ENCODE results near the gene ZNF292. TPM values are rescaled to one million over a fixed set of nuclear protein-coding genes. Genes with fewer than 3 reads are reported as not detected.
"Not testable (repeated sequence)": the region's sequence is repeated elsewhere in the genome, so short reads cannot be mapped to it uniquely, and the experiment has no call there.

ZNF292 gene
- total and polyA plus RNA-seq, 4 donors, result 4.6 to 116 (median 16.5) TPM

DNA sequence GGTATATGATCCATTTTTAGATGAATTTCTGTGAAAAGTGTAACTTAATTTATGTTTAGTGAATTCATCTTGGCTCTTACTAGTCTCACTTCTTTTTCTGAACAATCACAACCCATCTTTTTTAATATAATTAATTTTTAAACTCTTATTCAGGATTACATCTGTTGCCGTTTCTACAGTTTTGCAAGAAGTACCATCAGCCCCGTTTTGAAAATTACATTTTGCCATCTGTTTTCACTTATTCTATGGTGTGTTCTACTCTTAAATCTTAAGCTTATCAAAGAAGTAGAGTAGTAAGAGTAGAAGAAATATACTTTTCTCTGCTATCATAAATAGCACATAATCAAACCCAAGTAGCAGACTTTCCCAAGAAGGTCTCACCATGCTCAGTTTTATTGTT is 70.1 kb downstream of the ZNF292 start:
- Histone ChIP-seq H3K9ac (ENCODE audit: insufficient read depth in 1 of 2, low read length in 2 of 2) (no peak overlapping the region), H3K4me3 (no peak overlapping the region), H3K36me3 (ENCODE audit: control insufficient read depth in 4 of 4, insufficient read depth in 4 of 4, low read length in 4 of 4) (peaks cover 2 to 43% (median 21%) of the 10 kb centered on the region in 4 donors), H3K27ac (ENCODE audit: low read depth in 1 of 2, low read length in 1 of 2) (no peak overlapping the region), H3K27me3 (ENCODE audit: control insufficient read depth in 3 of 3, insufficient read depth in 3 of 3, low read length in 2 of 3) (no peaks in the 10 kb centered on the region), H3K9me3 (ENCODE audit: control insufficient read depth in 4 of 4, insufficient read depth in 3 of 4, low read length in 3 of 4) (no peaks in the 10 kb centered on the region), H3K4me1 (ENCODE audit: control insufficient read depth in 5 of 5, insufficient read depth in 5 of 5, low read length in 5 of 5) (no peaks in the 10 kb centered on the region)
- TF ChIP-seq, protein P1, sequence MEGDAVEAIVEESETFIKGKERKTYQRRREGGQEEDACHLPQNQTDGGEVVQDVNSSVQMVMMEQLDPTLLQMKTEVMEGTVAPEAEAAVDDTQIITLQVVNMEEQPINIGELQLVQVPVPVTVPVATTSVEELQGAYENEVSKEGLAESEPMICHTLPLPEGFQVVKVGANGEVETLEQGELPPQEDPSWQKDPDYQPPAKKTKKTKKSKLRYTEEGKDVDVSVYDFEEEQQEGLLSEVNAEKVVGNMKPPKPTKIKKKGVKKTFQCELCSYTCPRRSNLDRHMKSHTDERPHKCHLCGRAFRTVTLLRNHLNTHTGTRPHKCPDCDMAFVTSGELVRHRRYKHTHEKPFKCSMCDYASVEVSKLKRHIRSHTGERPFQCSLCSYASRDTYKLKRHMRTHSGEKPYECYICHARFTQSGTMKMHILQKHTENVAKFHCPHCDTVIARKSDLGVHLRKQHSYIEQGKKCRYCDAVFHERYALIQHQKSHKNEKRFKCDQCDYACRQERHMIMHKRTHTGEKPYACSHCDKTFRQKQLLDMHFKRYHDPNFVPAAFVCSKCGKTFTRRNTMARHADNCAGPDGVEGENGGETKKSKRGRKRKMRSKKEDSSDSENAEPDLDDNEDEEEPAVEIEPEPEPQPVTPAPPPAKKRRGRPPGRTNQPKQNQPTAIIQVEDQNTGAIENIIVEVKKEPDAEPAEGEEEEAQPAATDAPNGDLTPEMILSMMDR (IDR thresholded peaks at IDR 0.05; ENCODE audit: control extremely low read depth, extremely low read depth), result no peak
- DNase-seq (no peak), ATAC-seq (ENCODE audit: insufficient read depth, low FRiP score) (no peak)
- 68 to 87% methylated on average over 2 of the region's 2 CpGs for WGBS, 2 donors

DNA sequence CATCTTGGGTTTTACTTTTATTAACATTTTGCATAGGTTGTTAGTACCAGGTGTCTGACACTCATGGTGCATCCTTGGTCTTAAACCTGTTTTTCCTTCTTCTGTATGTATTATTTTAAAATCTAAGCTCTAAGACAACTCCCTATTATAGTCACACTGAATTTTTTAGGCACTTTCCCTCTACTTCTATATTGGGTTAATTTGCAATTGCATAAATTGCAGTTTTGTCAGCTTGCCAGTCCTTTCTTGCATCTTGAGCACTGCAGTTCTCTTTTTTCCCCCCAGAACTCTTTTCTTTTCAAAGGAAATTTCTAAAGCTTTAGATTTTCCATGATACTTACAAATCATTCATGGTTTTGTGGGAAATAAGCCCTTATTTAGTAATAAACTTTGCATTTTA is 70.6 kb downstream of the ZNF292 start:
- Histone ChIP-seq H3K9ac (ENCODE audit: insufficient read depth in 1 of 2, low read length in 2 of 2) (no peak overlapping the region), H3K4me1 (ENCODE audit: control insufficient read depth in 5 of 5, insufficient read depth in 5 of 5, low read length in 5 of 5) (no peaks in the 10 kb centered on the region), H3K4me3 (no peak overlapping the region), H3K36me3 (ENCODE audit: control insufficient read depth in 4 of 4, insufficient read depth in 4 of 4, low read length in 4 of 4) (peaks cover 2 to 43% (median 20%) of the 10 kb centered on the region in 4 donors), H3K27ac (ENCODE audit: low read depth in 1 of 2, low read length in 1 of 2) (no peak overlapping the region), H3K9me3 (ENCODE audit: control insufficient read depth in 4 of 4, insufficient read depth in 3 of 4, low read length in 3 of 4) (no peaks in the 10 kb centered on the region), H3K27me3 (ENCODE audit: control insufficient read depth in 3 of 3, insufficient read depth in 3 of 3, low read length in 2 of 3) (no peaks in the 10 kb centered on the region)
- DNase-seq (no peak), ATAC-seq (ENCODE audit: insufficient read depth, low FRiP score) (no peak)
- TF ChIP-seq, protein P1 (IDR thresholded peaks at IDR 0.05; ENCODE audit: control extremely low read depth, extremely low read depth), result no peak

DNA sequence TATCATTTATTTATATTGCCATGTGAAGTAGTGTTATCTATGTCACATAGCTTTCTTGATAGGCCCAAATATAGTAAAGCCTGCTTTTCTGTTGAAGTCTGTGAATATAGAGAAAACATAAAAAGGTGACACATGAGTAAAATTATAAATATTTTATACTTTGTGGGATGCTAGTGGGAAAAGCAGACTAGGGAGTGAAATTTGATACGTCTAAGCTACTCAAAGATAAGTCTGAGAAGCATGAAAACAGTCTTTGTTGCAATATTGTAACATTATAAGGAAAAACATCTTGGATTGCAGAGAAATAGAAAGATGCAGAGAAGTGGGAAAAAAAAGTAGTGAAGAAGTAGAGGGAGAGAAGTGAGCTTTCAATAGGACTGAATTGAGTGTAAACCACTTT is 75.4 kb downstream of the ZNF292 start:
- TF ChIP-seq, protein P1 (IDR thresholded peaks at IDR 0.05; ENCODE audit: control extremely low read depth, extremely low read depth), result no peak
- WGBS, 2 donors, result 93 to 100% methylated on average over 1 of the region's 1 CpG

DNA sequence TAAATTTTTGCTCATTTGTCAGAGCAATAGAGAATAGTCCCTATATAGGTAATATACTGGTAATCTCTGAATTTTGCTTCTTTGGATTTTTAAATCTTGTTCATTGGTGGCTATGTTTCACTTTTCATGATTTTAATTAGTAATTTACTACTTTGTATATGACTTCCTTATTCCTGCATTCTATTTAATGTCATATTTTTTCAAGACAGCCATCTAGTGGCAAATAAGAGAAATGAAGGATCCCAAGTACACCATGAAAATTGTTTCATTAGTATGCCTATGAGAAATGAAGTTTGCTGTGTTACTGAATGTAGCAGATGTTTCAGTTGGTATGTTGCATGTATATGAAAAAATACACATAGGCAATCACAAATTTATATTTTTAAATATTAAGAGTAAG is 82.4 kb downstream of the ZNF292 start:
- no peaks in the 10 kb centered on the region for H3K27me3 ChIP-seq (ENCODE audit: control insufficient read depth in 3 of 3, insufficient read depth in 3 of 3, low read length in 2 of 3)
- peaks cover 0 to 3% (median 0%) of the 10 kb centered on the region in 5 donors for H3K4me1 ChIP-seq (ENCODE audit: control insufficient read depth in 5 of 5, insufficient read depth in 5 of 5, low read length in 5 of 5)
- no peak overlapping the region for H3K4me3 ChIP-seq
- H3K9ac ChIP-seq (ENCODE audit: insufficient read depth in 1 of 2, low read length in 2 of 2), result no peak overlapping the region
- no peak for ATAC-seq (ENCODE audit: insufficient read depth, low FRiP score)
- peak in 1 of 3 donors; percentile 23 for DNase-seq
- H3K36me3 ChIP-seq (ENCODE audit: control insufficient read depth in 4 of 4, insufficient read depth in 4 of 4, low read length in 4 of 4), result peaks cover 0 to 18% (median 8%) of the 10 kb centered on the region in 4 donors
- no peak overlapping the region for H3K27ac ChIP-seq (ENCODE audit: low read depth in 1 of 2, low read length in 1 of 2)
- TF ChIP-seq, protein P1 (IDR thresholded peaks at IDR 0.05; ENCODE audit: control extremely low read depth, extremely low read depth), result peak; percentile 37
- no peaks in the 10 kb centered on the region for H3K9me3 ChIP-seq (ENCODE audit: control insufficient read depth in 4 of 4, insufficient read depth in 3 of 4, low read length in 3 of 4)

More for the DNA sequence above, 75.4 kb downstream of the ZNF292 start:
- no peaks in the 10 kb centered on the region for H3K4me1 ChIP-seq (ENCODE audit: control insufficient read depth in 5 of 5, insufficient read depth in 5 of 5, low read length in 5 of 5)
- H3K9ac ChIP-seq (ENCODE audit: insufficient read depth in 1 of 2, low read length in 2 of 2), result no peak overlapping the region
- ATAC-seq (ENCODE audit: insufficient read depth, low FRiP score) (no peak), DNase-seq (no peak)
- no peaks in the 10 kb centered on the region for H3K27me3 ChIP-seq (ENCODE audit: control insufficient read depth in 3 of 3, insufficient read depth in 3 of 3, low read length in 2 of 3)
- H3K9me3 ChIP-seq (ENCODE audit: control insufficient read depth in 4 of 4, insufficient read depth in 3 of 4, low read length in 3 of 4), result no peaks in the 10 kb centered on the region
- H3K4me3 ChIP-seq, result no peak overlapping the region
- H3K27ac ChIP-seq (ENCODE audit: low read depth in 1 of 2, low read length in 1 of 2), result no peak overlapping the region
- peaks cover 2 to 18% (median 12%) of the 10 kb centered on the region in 4 donors for H3K36me3 ChIP-seq (ENCODE audit: control insufficient read depth in 4 of 4, insufficient read depth in 4 of 4, low read length in 4 of 4)

DNA sequence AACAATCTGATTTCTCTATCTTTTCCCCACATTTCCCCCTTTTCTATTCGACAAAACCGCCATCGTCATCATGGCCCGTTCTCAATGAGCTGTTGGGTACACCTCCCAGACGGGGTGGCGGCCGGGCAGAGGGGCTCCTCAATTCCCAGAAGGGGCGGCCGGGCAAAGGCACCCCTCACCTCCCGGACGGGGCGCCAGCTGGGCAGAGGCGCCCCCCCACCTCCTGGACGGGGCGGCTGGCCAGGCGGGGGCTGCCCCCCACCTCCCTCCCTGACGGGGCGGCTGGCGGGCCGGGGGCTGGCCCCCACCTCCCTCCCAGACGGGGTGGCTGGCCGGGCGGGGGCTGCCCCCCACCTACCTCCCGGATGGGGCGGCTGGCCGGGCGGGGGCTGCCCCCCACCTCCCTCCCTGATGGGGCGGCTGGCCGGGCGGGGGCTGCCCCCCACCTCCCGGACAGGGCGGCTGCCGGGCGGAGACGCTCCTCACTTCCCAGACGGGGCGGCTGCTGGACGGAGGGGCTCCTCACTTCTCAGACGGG is 83.8 kb downstream of the ZNF292 start:
- not testable (repeated sequence) for H3K9me3 ChIP-seq (ENCODE audit: control insufficient read depth in 4 of 4, insufficient read depth in 3 of 4, low read length in 3 of 4); H3K4me1 ChIP-seq (ENCODE audit: control insufficient read depth in 5 of 5, insufficient read depth in 5 of 5, low read length in 5 of 5); DNase-seq; H3K4me3 ChIP-seq; H3K27me3 ChIP-seq (ENCODE audit: control insufficient read depth in 3 of 3, insufficient read depth in 3 of 3, low read length in 2 of 3); H3K9ac ChIP-seq (ENCODE audit: insufficient read depth in 1 of 2, low read length in 2 of 2); ATAC-seq (ENCODE audit: insufficient read depth, low FRiP score); H3K27ac ChIP-seq (ENCODE audit: low read depth in 1 of 2, low read length in 1 of 2)
- 91 to 98% methylated on average over 26 to 38 of the region's 39 CpGs for WGBS, 2 donors
- peaks cover 1 to 18% (median 7%) of the 10 kb centered on the region in 4 donors for H3K36me3 ChIP-seq (ENCODE audit: control insufficient read depth in 4 of 4, insufficient read depth in 4 of 4, low read length in 4 of 4)
